HG02571 (cell line): ENCODE results near the gene SIDT1.
"Not testable (repeated sequence)": the region's sequence is repeated elsewhere in the genome, so short reads cannot be mapped to it uniquely, and the experiment has no call there.

Source experiments
- ATAC-seq: cut with Tn5 transposase; IDR thresholded peaks from one replicate; pipeline ENCODE4 v1.9.1; 2021; ENCODE audit warnings: mild to moderate bottlenecking, moderate library complexity; ENCODE audit not compliant: unreplicated experiment

Gene SIDT1

DNA sequence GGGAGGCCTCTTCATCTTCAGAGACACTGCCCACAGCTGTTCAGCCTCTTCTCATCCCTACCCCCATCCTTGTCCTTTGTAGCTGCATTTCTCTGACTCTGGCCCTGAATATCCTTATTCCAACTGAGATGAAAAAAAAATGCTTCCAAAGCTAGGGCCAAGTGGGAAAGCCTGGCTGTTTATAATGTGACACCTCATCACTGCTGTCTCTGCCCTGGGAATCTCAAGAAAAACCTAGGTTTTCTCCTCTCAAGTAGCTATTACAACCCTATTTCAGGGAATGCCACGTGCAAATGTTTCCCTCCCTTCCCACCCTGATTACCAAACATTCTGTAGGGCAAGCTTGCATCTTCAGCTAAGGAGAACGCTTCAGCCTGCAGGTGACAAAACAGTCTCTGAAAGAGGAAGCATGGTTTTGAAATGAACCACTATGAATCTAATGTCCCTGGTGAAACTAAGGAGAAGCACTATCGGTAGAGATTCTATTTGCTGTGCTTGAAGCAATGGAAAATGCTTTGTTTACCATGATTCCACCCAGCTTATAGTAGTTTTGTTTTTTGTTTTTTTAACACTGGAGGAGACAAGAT, 98.7 kb downstream of the SIDT1 start:
- ATAC-seq, result no peak

DNA sequence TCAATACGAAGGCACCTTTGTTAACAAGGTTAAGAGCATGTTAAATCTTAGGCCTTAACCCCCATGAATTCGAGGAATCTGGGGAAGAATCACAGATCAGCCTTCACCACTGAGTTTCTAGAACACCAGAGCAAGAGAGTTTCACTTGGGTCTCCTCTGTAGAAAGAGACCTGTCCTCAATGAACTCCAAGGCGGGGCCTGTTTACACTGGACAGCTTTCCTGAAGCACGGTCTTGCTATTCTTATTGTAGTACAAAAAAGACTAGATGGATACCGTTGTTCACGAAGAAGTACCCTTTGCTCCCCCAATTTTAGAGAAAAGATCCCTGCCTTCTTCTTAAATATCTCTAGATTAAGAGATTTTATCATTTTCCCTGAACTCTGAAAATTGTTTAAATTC, 99.2 kb downstream of the SIDT1 start:
- no peak for ATAC-seq

DNA sequence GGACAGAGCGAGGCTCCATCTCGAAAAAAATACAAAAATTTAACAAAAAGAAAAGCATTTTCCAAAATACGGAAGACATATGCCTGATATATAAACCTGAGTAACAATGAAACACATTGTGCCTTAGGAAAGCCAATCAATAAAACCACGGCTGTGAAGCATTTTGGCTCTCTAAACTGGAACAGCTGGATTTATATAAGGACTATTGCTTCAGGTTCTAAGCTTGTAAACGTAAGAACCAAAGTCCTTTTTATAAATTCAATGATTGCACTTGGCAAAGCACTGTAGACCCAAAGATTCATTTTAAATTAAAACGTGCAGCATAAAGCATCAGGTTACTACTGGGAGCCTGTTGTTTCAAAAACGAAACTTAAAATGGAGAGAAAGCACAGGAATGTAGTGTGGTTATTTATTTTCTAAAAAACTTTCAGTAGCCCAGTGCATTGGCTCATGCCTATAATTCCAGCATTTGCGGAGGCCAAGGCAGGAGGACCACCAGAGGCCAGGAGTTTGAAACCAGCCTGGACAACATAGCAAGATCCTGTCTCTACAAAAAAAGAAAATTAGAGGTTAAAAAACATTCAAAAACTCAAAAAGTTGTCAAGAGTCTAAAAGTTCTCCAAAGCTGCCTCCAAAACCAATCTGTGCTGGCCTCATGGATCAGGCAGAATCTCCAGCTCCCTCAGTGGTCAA, 102.6 kb downstream of the SIDT1 start:
- no peak for ATAC-seq

DNA sequence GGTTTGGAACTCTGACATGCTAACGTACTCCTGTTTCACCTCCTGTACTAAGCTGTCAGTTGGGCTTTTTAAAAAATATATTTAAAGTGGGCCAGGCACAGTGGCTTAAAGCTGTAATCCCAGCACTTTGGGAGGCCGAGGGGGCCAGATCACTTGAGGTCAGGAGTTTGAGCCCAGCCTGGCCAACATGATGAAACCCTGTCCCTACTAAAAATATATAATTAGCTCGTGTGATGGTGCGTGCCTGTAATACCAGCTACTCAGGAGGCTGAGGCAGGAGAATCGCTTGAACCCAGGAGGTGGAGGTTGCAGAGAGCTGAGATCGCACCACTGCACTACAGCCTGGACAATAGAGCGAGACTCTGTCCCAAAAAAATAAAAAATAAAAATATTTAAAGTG, 103.7 kb downstream of the SIDT1 start:
- not testable (repeated sequence) for ATAC-seq

DNA sequence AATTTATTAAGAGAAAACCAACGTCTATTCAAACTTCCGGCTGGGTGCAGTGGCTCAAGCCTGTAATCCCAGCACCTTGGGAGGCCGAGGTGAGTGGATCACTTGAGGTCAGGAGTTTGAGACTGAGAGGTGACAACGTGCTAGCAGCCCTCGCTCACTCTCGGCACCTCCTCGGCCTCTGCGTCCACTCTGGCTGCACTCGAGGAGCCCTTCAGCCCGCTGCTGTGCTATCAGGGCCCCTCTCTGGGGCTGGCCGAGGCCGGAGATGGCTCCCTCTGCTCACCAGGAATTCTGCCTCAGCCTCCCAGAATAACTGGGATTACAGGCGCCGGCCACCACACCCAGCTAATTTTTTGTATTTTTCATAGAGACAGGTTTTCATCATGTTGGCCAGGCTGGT, 105.4 kb downstream of the SIDT1 start:
- no peak for ATAC-seq

DNA sequence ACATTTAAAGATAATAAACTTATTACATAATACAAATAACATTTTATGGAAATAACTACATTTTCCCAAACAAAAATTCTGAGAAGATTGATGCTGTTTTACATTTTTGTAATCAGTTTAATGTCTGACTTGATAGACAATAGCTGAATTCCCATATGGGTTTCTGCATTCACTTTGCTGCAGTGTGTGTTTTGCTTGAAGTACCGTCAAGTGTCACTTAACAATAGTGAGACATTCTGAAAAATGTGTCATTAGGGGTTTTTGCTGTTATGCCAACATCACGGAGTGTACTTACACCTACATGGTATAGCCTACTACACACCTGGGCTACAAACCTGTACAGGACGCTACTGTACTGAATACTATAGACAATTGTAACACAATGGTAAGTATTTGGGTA, 106.6 kb downstream of the SIDT1 start:
- no peak for ATAC-seq

DNA sequence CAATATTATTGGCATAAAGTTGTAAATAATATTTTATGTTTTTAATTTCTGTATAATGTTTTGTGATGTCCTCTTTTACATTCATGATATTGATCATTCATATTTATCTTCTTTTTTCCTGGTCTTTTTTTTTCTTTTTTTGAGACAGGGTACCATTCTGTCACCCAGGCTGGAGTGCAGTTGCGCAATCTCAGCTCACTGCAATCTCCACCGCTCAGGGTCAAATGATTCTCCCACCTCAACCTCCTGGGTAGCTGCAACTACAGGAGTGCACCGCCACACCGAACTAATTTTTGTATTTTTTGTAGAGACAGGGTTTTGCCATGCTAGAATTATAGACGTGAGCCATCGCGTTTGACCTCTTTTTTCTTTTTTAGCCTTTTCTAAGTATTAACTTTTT, 111.2 kb downstream of the SIDT1 start:
- ATAC-seq, result no peak

DNA sequence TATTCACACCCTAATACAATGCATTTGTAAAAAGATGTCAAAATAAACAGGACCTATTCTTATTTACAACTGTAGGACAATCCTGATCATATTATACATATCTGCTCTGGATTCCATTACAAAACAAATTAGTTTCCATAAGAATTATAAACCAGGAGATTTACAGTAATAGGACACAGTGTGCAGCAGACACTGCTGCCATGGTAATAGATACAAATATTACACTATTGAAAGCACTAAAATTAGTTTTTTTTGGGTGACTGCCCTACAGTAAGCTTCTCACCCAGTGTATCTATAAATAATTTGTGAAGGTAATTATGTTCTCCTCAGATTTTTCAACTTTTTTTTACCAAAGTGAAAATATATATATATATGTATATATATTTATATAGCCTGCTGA, 116.2 kb downstream of the SIDT1 start:
- no peak for ATAC-seq

DNA sequence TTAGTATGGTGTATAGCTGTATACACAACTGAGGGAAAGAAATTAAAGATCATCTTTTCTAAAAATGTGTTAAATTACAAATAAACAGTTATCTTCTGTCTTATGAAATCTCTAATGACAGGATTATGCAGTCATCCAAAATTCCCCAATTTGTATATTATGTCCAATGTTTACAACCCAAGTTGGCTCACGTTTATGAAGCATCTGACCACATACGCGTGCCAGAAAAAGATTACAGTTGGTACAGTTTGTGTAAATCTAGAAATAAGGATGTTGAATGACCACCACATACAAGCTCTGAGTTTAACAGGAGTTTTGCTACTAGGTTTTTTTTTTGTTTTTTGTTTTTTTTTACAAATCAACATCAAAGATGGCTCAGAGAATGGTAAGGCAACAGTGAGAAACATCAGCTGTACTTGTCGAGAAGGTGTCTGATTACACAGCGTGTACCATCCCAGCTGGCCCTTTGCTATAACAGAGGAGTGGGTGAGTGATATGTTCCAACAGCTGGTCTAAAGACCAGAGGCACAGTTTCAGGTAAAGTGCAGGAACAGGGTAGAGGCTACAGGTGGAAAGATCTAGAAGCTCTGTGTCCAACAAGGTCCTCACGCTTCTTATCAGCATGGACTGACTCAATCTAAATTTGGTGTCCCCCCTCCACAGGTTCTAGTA, 117.0 kb downstream of the SIDT1 start:
- ATAC-seq, result no peak

DNA sequence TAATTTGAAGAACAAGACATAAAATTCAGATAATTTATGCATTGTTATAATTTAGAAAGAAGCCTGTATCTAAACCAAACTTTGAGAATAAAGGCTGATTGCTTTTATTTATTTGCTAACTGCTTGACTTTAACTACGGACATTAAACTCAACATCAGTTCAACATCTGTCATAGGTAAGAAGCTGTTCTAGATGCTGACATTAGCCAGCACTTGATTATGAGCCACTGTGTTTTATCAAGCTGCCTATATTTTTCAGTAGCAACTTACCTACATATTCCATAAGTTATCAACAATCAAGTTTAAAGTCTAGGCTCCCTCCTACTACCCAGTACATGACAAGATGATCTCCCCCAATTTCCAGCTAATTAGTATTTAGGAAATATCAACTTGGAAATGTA, 122.0 kb downstream of the SIDT1 start:
- ATAC-seq, result no peak

DNA sequence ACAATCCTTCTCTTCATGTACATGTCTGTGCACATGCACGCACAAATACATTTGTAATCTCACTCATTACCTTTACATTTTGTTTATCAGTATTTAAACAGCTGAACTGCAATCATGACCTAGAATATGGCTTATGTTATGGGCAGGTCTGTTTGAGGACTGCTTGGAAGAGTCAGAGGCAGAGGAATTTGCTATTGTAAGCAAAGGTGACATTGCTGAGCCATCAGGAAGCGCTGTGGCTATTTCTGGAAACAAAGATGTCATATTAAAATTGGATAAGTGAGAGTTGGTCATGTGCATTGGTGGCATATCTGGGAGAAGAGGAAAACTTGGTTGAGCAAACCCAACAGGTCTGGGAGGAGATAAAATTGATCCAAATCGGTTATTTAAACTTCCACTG, 122.5 kb downstream of the SIDT1 start:
- ATAC-seq, result no peak

DNA sequence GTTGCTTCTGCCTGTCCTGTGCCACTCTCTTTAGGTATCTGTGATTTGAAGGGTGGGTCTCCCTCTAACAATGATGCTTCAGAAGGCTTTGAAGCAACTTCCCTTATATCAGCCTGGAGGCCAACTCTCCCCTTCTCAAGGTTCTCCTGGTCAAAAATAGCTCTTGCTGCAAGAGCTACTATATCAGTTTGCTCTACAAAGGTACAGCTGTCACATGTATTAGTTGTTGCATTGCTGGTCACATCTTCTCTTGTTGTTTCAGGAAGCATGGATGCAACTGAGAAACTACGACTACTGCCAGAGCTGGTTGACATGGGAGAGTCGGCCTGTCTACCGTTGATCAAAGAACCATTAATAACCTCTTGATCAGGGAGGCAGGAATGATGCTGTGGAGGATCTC, 125.8 kb downstream of the SIDT1 start:
- no peak for ATAC-seq

DNA sequence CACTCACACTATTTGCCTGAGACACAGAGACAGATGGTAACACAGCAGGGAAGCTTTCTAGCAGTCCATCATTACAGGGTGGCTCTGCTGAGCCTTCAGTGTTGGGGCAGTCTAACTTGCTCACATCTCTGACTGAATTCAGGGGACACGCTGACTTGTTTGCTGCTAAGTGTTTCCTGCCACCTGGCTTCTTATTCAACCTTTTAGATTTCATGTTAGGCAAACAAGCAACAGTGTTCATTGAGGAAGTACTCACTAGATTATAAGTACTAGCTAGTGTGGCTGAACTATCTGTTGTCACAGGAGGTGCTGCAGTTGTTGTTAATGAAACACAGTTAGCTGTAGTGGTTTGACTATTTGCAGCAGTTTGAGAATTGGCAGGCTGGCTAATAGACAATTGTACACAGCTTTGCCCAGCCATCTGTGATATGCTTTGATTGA, 126.8 kb downstream of the SIDT1 start:
- ATAC-seq, result no peak

DNA sequence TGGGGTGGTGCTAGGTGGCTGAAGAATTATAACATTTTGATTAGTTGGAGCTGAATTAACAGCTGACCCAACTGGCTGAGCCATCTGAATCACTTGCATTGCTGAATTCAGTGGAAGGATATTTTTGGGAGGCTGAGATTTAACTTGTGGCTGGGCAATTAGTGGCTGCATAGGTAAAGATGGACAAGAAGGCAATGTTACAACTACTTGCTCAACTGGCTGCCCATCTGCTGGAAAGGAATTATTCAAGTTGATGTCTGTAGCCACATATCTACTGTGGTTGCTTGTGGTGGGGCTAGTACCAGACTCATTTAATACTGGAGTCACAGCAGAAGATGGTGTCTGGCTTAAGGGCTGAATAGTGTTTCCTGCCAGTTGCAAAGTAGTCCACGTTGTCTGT, 127.6 kb downstream of the SIDT1 start:
- ATAC-seq, result no peak

DNA sequence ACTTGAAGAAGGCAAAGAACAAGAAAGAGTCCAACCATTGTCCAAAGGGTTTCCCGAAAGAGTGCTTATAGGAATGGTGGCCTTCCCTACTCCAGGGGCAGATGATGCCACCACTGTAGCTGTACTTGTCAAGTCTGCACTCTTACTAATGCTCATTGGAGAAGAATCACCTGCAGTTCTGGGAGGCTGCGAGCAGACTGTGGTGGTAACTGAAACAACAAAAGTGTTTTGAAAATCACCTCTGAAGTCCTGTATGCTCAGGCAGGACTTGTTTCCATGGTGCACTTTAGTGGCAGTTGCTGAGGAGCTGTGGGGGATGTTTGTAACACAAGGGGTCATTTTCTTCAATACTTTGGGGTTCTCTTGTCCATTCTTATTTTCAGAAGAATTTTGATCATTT, 128.1 kb downstream of the SIDT1 start:
- ATAC-seq, result no peak

DNA sequence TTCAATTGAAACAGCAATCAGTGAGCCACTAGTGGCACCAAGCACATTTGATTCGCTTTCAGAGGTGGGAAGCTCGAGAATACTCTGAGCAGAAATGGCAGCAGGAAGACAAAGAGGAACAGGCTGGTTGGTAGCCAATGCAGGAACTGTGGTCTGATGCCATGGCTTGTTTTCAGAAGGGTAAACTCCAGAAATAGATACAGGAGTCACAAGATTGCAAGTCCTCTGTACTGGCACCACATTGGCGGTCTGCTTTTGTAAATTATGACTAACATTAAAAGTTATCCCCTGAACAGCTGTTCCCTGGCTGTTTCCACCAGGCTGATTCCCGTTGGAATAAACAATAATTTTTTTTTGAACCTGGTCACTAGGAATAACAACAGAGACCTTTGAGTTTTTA, 128.5 kb downstream of the SIDT1 start:
- ATAC-seq, result no peak

DNA sequence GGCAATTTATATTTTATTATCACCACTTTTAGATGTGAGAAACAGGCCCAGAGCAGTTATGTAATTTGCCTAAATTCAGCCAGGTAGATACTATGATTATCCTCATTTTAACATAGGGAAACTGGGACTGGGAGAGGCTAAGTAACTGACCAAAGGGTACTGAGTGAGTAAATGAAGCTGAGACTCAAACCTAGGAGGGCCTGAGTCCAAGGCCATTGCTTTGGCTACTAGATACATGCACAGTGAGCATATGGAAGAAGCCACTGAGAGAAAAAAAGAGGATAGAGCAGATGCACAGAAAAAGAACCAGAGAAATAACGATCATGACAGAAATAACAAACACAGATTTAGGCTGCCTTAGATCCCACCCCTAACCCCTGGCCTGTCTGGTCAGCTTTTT, 130.5 kb downstream of the SIDT1 start:
- ATAC-seq, result no peak

DNA sequence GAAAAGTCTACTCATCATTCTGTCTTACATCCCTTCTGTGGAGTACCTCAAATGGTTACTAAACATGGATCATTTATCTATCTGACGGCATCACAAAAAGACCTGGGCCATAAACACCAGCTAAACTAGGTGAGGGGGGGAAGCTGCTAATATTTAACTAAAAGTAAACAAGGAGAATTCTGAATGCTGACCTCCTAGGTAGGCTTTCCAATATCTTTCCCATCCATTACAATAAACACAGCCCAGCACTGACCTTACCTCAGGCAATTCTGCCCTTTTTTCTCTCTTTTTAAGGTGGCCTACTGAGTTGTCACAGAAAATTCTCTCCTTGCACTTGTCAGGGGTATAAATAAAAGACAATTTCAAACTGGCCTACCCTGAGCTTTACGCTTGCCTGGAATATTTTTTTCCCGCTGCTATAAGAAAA, 131.0 kb downstream of the SIDT1 start:
- no peak for ATAC-seq

DNA sequence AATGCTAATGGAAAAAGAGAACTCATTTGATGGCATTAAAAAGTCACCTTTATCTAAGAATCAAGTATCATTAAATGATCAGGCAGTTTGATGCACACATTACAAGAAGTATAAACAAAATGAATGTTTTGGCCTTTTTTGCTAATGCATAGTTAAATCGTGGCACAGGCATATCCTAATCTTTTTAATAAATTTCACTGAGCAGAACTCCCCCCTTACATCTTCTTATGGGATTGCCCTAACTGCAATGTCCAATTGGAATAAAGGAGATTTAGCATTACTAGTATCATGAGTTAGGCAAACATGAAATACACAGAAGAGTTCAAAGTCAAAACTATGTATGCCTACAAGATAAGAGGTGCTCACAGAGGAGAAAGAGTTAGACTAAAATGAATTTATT, 131.4 kb downstream of the SIDT1 start:
- ATAC-seq, result no peak

DNA sequence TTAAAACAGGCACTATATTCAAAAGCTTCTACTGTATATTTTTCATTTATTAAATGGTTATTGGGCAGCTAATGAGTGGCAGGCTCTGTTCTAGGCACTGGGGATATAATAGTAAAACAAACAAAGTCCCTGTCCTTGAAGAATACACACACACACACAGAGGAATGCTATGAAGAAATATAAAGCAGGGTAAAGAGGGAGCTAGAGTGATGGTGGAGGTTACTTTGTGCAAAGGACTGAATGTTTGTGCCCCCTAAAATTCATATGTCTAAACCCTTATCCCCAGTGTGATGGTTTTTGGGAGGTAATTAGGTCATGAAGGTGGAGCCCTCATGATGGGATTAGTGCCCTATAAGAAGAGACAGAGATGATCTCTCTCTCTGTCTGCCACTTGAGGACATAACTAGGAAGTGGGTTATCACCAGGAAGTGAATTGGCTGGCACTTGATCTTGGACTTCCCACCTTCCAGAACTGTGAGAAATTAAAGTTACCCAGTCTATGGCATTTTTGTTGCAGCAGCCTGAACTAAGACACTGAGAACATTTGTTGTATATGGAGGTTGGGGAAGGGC, 132.3 kb downstream of the SIDT1 start:
- ATAC-seq, result no peak

DNA sequence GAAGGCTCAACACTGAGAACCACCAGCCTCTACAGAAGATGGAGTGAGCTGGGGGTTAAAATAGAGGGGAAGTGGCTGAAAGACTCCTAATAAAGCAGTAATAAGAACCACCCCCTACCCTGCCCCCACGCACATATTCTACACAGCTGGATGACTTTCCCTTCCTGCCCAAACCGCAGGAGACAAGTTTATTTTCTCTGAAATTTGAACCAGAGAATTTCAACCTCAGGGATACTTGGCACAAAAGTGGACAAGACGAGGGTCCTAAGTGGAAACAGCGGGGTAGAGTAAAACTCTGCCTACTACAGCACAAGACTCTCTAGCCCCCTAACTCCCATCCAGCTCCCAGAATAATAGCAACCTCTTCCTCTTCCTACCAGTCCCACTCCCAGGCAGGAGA, 135.7 kb downstream of the SIDT1 start:
- no peak for ATAC-seq

DNA sequence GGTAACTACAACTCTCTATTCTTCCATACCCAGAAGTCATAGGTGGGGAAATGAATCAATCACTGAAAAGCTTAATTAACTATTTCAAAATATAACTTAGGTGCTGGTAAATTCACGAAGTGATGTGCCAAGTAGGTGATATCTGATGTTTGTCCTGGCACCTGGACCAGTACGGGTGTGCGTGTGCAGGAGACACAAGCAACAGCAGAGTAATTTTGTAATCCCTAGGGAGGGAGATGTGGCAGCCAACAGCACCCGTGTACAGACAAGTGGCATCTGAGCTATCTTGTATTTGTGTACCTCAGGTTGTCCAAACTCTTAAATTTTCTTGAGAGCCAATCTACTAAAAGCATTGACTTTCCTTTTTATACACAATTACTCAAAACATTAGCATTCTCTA, 141.2 kb downstream of the SIDT1 start:
- ATAC-seq, result no peak
